CD14-positive monocyte (primary cell): Measurements from ENCODE around the gene FER1L5. TPM values are rescaled to one million over a fixed set of nuclear protein-coding genes. Genes with fewer than 3 reads are reported as not detected.
A peak's percentile ranks its signal among the peaks of the same experiment; 100 is the strongest.

Source experiments
- DNase-seq, 3 donors: peaks; one replicate each; pipeline ENCODE4 v3.0.0-alpha.2; 2011 to 2022
- H2AFZ ChIP-seq: 2 replicates; pipeline ENCODE4 v1.6.0; 2012; ENCODE audit warnings: mild to moderate bottlenecking, low read depth, low read length, inconsistent platforms; ENCODE audit not compliant: insufficient read depth, poor library complexity, severe bottlenecking
- H3K27ac ChIP-seq, 2 donors: 1 replicate in 1 of 2; 2 replicates in 1 of 2; pipeline ENCODE4 v1.5.1; 2012 to 2013; ENCODE audit warnings: low read length in 2 of 2, control low read depth in 1 of 2, inconsistent platforms in 1 of 2, low read depth in 1 of 2, mild to moderate bottlenecking in 1 of 2
- H3K27me3 ChIP-seq, 2 donors: one replicate each; pipeline versions ENCODE4 v1.6.0 to v1.6.1; 2011 to 2013; ENCODE audit warnings: low read length in 2 of 2; ENCODE audit not compliant: control insufficient read depth in 2 of 2, insufficient read depth in 2 of 2
- H3K36me3 ChIP-seq, 2 donors: replicated peaks in 1 of 2; 1 replicate in 1 of 2; 2 replicates in 1 of 2; pipeline versions ENCODE4 v1.5.1 to v1.6.1; 2012 to 2013; ENCODE audit warnings: low read length in 2 of 2, control low read depth in 1 of 2, inconsistent platforms in 1 of 2, mild to moderate bottlenecking in 1 of 2; ENCODE audit not compliant: insufficient read depth in 2 of 2, control insufficient read depth in 1 of 2
- H3K4me1 ChIP-seq, 2 donors: 1 replicate in 1 of 2; 2 replicates in 1 of 2; pipeline versions ENCODE4 v1.5.1 to v1.6.1; 2012 to 2013; ENCODE audit warnings: low read length in 2 of 2, control low read depth in 1 of 2, inconsistent platforms in 1 of 2, mild to moderate bottlenecking in 1 of 2, moderate library complexity in 1 of 2; ENCODE audit not compliant: insufficient read depth in 2 of 2, control insufficient read depth in 1 of 2
- H3K4me2 ChIP-seq: replicated peaks from 2 replicates; pipeline ENCODE3; 2012; ENCODE audit warnings: low read length, moderate library complexity, mild to moderate bottlenecking; ENCODE audit not compliant: poor library complexity, severe bottlenecking; ENCODE audit errors: extremely low read depth
- H3K4me3 ChIP-seq, 3 experiments: fragments of 200-600 bp in 1 of 3; sonication (generic) in 1 of 3; replicated peaks in 1 of 3; 1 replicate in 2 of 3; 2 replicates in 1 of 3; pipeline ENCODE4 v1.5.1; 2011 to 2013; ENCODE audit warnings: low read length in 3 of 3, mild to moderate bottlenecking in 3 of 3, control low read depth in 2 of 3, low read depth in 2 of 3, inconsistent platforms in 1 of 3, moderate library complexity in 1 of 3
- H3K79me2 ChIP-seq: 2 replicates; pipeline ENCODE4 v1.6.0; 2012; ENCODE audit warnings: mild to moderate bottlenecking, control low read depth, inconsistent platforms, low read length, moderate library complexity; ENCODE audit not compliant: insufficient read depth
- H3K9ac ChIP-seq: 2 replicates; pipeline ENCODE4 v1.6.0; 2017; ENCODE audit warnings: low read length, mild to moderate bottlenecking; ENCODE audit not compliant: insufficient read depth, poor library complexity, severe bottlenecking
- H3K9me3 ChIP-seq, 2 donors: replicated peaks in 1 of 2; 1 replicate in 1 of 2; 2 replicates in 1 of 2; pipeline versions ENCODE4 v1.5.1 to v1.6.1; 2012 to 2013; ENCODE audit warnings: low read length in 2 of 2, control low read depth in 1 of 2; ENCODE audit not compliant: control insufficient read depth in 1 of 2, insufficient read depth in 1 of 2
- H4K20me1 ChIP-seq: 2 replicates; pipeline ENCODE4 v1.6.0; 2012; ENCODE audit warnings: mild to moderate bottlenecking, low read length, control low read depth, moderate library complexity; ENCODE audit not compliant: insufficient read depth
- H3K27ac Mint-ChIP-seq, 7 donors: one replicate each; pipeline ENCODE4 v1.8.0; 2020; ENCODE audit warnings: mild to moderate bottlenecking in 7 of 7, mixed read lengths in 7 of 7, moderate library complexity in 6 of 7, inconsistent platforms in 2 of 7
- H3K27me3 Mint-ChIP-seq, 3 donors: one replicate each; pipeline ENCODE4 v1.8.0; 2021 to 2022; ENCODE audit warnings: low read depth in 3 of 3, mild to moderate bottlenecking in 3 of 3, mixed read lengths in 3 of 3, moderate library complexity in 3 of 3, inconsistent platforms in 1 of 3
- H3K36me3 Mint-ChIP-seq, 2 donors: one replicate each; pipeline ENCODE4 v1.8.0; 2020; ENCODE audit warnings: mixed read lengths in 2 of 2, inconsistent platforms in 1 of 2, mild to moderate bottlenecking in 1 of 2
- H3K4me1 Mint-ChIP-seq: one replicate; pipeline ENCODE4 v1.8.0; 2020; ENCODE audit warnings: mild to moderate bottlenecking, mixed read lengths
- H3K4me3 Mint-ChIP-seq, 2 donors: one replicate each; pipeline ENCODE4 v1.8.0; 2020; ENCODE audit warnings: mild to moderate bottlenecking in 2 of 2, mixed read lengths in 2 of 2, moderate library complexity in 1 of 2
- H3K9me3 Mint-ChIP-seq, 7 donors: one replicate each; pipeline ENCODE4 v1.8.0; 2020 to 2022; ENCODE audit warnings: mixed read lengths in 7 of 7, mild to moderate bottlenecking in 6 of 7, moderate library complexity in 6 of 7, inconsistent platforms in 2 of 7
- CTCF ChIP-seq: fragments of 200-600 bp; IDR thresholded peaks from one replicate; pipeline ENCODE4 v1.8.0; 2022; ENCODE audit warnings: antibody characterized with exemption, mild to moderate bottlenecking
- WGBS: methylation state at CpG from one replicate; pipeline ENCODE4 v1.1.5; 2013; ENCODE audit warnings: missing lambda C conversion rate; ENCODE audit not compliant: insufficient coverage; 5-methylcytosine and 5-hydroxymethylcytosine counted together
- intact Hi-C, 2 donors: fragments of 100-400 bp; cut with micrococcal nuclease; formaldehyde crosslinking; loops; one replicate each; pipeline versions ENCODE4 v1.15.0 to v1.15.1; 2023
- polyA plus RNA-seq, 3 donors: library from polyadenylated mRNA; depleted of rRNA in 1 of 3; unstranded in 2 of 3; stranded (reverse) in 1 of 3; fragments of 300-500 nt in 2 of 3; fragments of >200 nt in 1 of 3; fragmentation: Illumina TruSeq in 2 of 3; gene quantifications; 1 replicate in 2 of 3; 2 replicates in 1 of 3; pipeline ENCODE4 v1.2.3, GENCODE V29; 2012 to 2021

The FER1L5 gene
- polyA plus RNA-seq, 3 donors = not detected

- no peak overlapping the region for H3K4me2 ChIP-seq
These were observed 26.0 kb upstream of the FER1L5 start for GRCh38 chr2:96616535-96616934.

GRCh38 chr2:96617012-96617411 is 25.6 kb upstream of the FER1L5 start:
- Histone ChIP-seq H3K9me3 (no peaks in the 10 kb centered on the region), H3K27ac (peak overlapping the region; percentile 83 to 87), H3K4me2 (peak overlapping the region; percentile 70), H4K20me1 (peaks cover 5% of the 10 kb centered on the region), H3K9ac (no peak overlapping the region), H3K27me3 (no peaks in the 10 kb centered on the region), H3K36me3 (peaks cover 31 to 67% of the 10 kb centered on the region in 2 donors), H3K4me3 (peak overlapping the region; percentile 44 to 76 (median 66)), H3K79me2 (peaks cover 27% of the 10 kb centered on the region), H2AFZ (no peak overlapping the region), H3K4me1 (peaks cover 26 to 37% of the 10 kb centered on the region in 2 donors)
- no peak for DNase-seq
- H3K4me3 Mint-ChIP-seq = peak overlapping the region; percentile 87 to 91
- H3K9me3 Mint-ChIP-seq = no peaks in the 10 kb centered on the region
- no peaks in the 10 kb centered on the region for H3K27me3 Mint-ChIP-seq
- peaks cover 44 to 62% of the 10 kb centered on the region in 2 donors for H3K36me3 Mint-ChIP-seq
- TF ChIP-seq CTCF = no peak
- peaks cover 34% of the 10 kb centered on the region for H3K4me1 Mint-ChIP-seq
- intact Hi-C loops = loop anchor here in 1 of 2 donors (5.0 to 10.0 kb wide), 2 partner anchors 48 to 145 kb away; partner anchors contain the start of gene CNNM4
- peak overlapping the region; percentile 95 to 99 (median 99) for H3K27ac Mint-ChIP-seq
- no CpG with 5 or more reads among the region's 4 CpGs for WGBS

More at GRCh38 chr2:96616535-96616934, 26.0 kb upstream of the FER1L5 start:
- Histone ChIP-seq H3K9ac (no peak overlapping the region), H2AFZ (no peak overlapping the region), H4K20me1 (peaks cover 5% of the 10 kb centered on the region), H3K36me3 (peaks cover 36 to 72% of the 10 kb centered on the region in 2 donors), H3K9me3 (no peaks in the 10 kb centered on the region), H3K79me2 (peaks cover 26% of the 10 kb centered on the region), H3K27ac (peak overlapping the region; percentile 83 to 87), H3K27me3 (no peaks in the 10 kb centered on the region), H3K4me1 (peaks cover 26 to 37% of the 10 kb centered on the region in 2 donors), H3K4me3 (no peak overlapping the region)
- H3K36me3 Mint-ChIP-seq = peaks cover 47 to 66% of the 10 kb centered on the region in 2 donors
- H3K27me3 Mint-ChIP-seq = no peaks in the 10 kb centered on the region
- TF ChIP-seq CTCF = no peak
- no CpG with 5 or more reads among the region's 6 CpGs for WGBS
- peak overlapping the region; percentile 95 to 99 (median 99) for H3K27ac Mint-ChIP-seq
- H3K9me3 Mint-ChIP-seq = no peaks in the 10 kb centered on the region
- DNase-seq = no peak
- intact Hi-C loops = loop anchor here in 1 of 2 donors (5.0 to 10.0 kb wide), 2 partner anchors 48 to 146 kb away; partner anchors contain the start of gene CNNM4
- peak overlapping the region in 1 of 2 donors; percentile 87 for H3K4me3 Mint-ChIP-seq
- peaks cover 34% of the 10 kb centered on the region for H3K4me1 Mint-ChIP-seq
